Mucosa of descending colon (tissue), 3 donors: ENCODE results near the gene MAN2A1. TPM values are rescaled to one million over a fixed set of nuclear protein-coding genes. Genes with fewer than 3 reads are reported as not detected.

ENCODE experiments used
- ATAC-seq: fragments of 200-7000 bp; cut with Tn5 transposase; one replicate; pipeline ENCODE4 v1.9.1; 2020; ENCODE audit warnings: mild to moderate bottlenecking, moderate library complexity
- DNase-seq, 3 donors: peaks; one replicate each; pipeline ENCODE4 v3.0.0-alpha.2; 2020
- H3K36me3 ChIP-seq: fragments of 200-600 bp; one replicate; pipeline ENCODE4 v1.8.0; 2021; ENCODE audit warnings: low read depth, mild to moderate bottlenecking
- H3K4me1 ChIP-seq: fragments of 200-600 bp; one replicate; pipeline ENCODE4 v1.8.0; 2021; ENCODE audit warnings: low read depth, mild to moderate bottlenecking
- H3K4me3 ChIP-seq: fragments of 200-600 bp; one replicate; pipeline ENCODE4 v1.8.0; 2021; ENCODE audit warnings: mild to moderate bottlenecking
- H3K9me3 ChIP-seq: fragments of 200-600 bp; one replicate; pipeline ENCODE4 v1.8.0; 2021; ENCODE audit warnings: mild to moderate bottlenecking
- CTCF ChIP-seq: fragments of 200-600 bp; IDR thresholded peaks from one replicate; pipeline ENCODE4 v1.8.0; 2022; ENCODE audit warnings: antibody characterized with exemption, mild to moderate bottlenecking
- intact Hi-C, 2 donors: fragments of 100-400 bp; cut with DNase I in 1 of 2; cut with micrococcal nuclease in 1 of 2; formaldehyde crosslinking; loops; one replicate each; pipeline versions ENCODE4 v1.11.0 to v1.11.1; 2022; cut with DNase I, micrococcal nuclease
- total RNA-seq, 3 donors: library from RNA; stranded (reverse); fragmentation: NEBNext Ultra II Directional in 2 of 3; extraction: Animal tissue kit (Norgen Biotek cat#: 25700) in 2 of 3; gene quantifications; one replicate each; pipeline versions ENCODE4 v1.2.1 to v1.2.4, GENCODE V29; 2021 to 2023
- donor health status: DM: no; HTN: no; CAD: no; lungs with moderate emphysema.
- donor health status: DM: no; HTN: no; CAD: no.
- donor health status: DM: no; HTN: yes; CAD: no.

Gene MAN2A1
- total RNA-seq, 3 donors from 2014 or later, result 56.8 to 88.7 (median 75.1) TPM

- no peaks in the 10 kb centered on the region for H3K9me3 ChIP-seq
- no peak for TF ChIP-seq CTCF
- no peak overlapping the region for H3K4me3 ChIP-seq
- no peak for ATAC-seq
- H3K4me1 ChIP-seq, result peaks cover 8% of the 10 kb centered on the region
- intact Hi-C loops, result no loop called here
- DNase-seq, result no peak
- no peaks in the 10 kb centered on the region for H3K36me3 ChIP-seq
These were observed 54.1 kb downstream of the MAN2A1 start for GRCh38 chr5:109743770-109744212.

GRCh38 chr5:109744261-109744660 lies 54.5 kb downstream of the MAN2A1 start:
- Histone ChIP-seq H3K9me3 (no peaks in the 10 kb centered on the region), H3K36me3 (no peaks in the 10 kb centered on the region), H3K4me1 (peaks cover 8% of the 10 kb centered on the region), H3K4me3 (no peak overlapping the region)
- no peak for DNase-seq
- intact Hi-C loops, result no loop called here
- no peak for ATAC-seq
- no peak for TF ChIP-seq CTCF

- H3K4me1 ChIP-seq, result no peaks in the 10 kb centered on the region
- no peaks in the 10 kb centered on the region for H3K36me3 ChIP-seq
- ATAC-seq, result no peak
- DNase-seq, result no peak
- no peak for TF ChIP-seq CTCF
- H3K4me3 ChIP-seq, result no peak overlapping the region
- H3K9me3 ChIP-seq, result no peaks in the 10 kb centered on the region
- intact Hi-C loops, result no loop called here
These were observed 58.8 kb downstream of the MAN2A1 start for GRCh38 chr5:109748546-109748945.

DNA sequence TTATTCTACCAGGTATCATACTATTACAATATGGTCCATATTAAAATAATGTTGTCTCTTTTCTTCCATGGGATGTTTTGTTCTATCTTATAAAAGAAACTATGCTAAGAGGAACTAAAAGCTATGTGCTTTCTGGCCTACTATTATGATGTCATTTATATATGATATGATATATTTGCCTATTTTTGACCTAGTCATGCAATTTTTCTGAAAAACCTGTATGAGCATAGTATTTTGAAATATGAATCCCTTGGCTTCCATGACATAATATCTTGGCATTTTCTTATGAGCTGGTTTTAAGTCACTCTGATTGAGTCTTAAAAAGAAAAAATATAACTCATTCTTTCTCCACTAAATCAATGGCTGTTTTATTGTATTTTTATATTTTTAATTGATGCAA lies 60.7 kb downstream of the MAN2A1 start:
- no peaks in the 10 kb centered on the region for H3K9me3 ChIP-seq
- intact Hi-C loops, result no loop called here
- no peaks in the 10 kb centered on the region for H3K4me1 ChIP-seq
- no peaks in the 10 kb centered on the region for H3K36me3 ChIP-seq
- H3K4me3 ChIP-seq, result no peak overlapping the region
- TF ChIP-seq CTCF, result no peak
- ATAC-seq (no peak), DNase-seq (no peak)

- TF ChIP-seq CTCF, result no peak
- DNase-seq, result no peak
- H3K36me3 ChIP-seq, result no peaks in the 10 kb centered on the region
- H3K4me3 ChIP-seq, result no peak overlapping the region
- intact Hi-C loops, result no loop called here
- no peaks in the 10 kb centered on the region for H3K9me3 ChIP-seq
- no peak for ATAC-seq
- H3K4me1 ChIP-seq, result peaks cover 2% of the 10 kb centered on the region
These were observed 63.6 kb downstream of the MAN2A1 start for GRCh38 chr5:109753279-109753678.

- Histone ChIP-seq H3K36me3 (no peaks in the 10 kb centered on the region), H3K4me3 (no peak overlapping the region), H3K4me1 (peaks cover 2% of the 10 kb centered on the region), H3K9me3 (no peaks in the 10 kb centered on the region)
- TF ChIP-seq CTCF, result no peak
- intact Hi-C loops, result no loop called here
- DNase-seq (no peak), ATAC-seq (peak; percentile 40)
These were observed 64.6 kb downstream of the MAN2A1 start for GRCh38 chr5:109754319-109754718.
